ENCODE data around the gene SLC39A1.
A peak's percentile ranks its signal among the peaks of the same experiment; 100 is the strongest.
"Not testable (repeated sequence)": the region's sequence is repeated elsewhere in the genome, so short reads cannot be mapped to it uniquely, and the experiment has no call there.

SLC39A1 gene

DNA sequence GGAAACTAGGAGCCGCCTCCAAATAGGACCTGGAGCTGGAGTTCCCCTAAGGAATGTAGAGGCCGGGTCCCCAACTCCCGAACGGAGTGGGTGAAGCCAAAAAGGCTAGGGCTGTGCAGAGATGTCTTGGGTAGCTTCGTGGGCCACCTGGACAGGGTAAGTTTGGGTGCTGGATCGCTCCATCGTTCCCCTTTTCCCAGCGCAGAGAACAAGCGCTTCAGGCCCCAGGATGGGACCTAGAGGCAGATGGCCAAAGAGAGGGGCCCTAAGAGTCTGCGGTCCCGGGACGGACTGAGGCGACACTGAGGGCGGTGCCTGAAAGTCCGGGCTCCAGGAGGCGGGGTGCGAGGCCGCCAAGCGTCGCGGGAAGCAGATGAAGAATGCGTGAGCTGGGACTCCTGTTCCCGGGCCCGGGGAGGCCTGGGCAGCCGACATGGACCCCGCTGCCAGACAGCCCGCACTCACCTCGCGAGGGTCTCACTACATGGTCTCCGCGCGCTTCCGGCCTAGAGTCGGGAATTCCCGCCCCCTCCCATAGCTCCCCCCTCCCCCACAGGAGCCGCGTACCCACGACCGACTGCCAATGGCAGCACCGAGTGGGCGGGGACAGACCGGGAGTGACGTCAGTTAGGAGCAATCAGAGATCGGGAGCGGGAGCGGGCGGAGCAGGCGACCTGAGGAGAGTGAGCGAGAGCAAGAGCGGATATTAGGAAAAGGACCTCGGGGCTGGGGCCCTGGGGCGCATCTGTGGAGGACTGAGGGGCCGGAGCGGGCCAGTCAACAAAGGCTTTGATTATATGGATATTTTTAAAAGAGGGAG, at the start of gene SLC39A1:
Gene SLC39A1, minus strand, starts transcription at position 508 of the 820 bp plus-strand sequence. CDS start 822 bp downstream, outside the sequence.
- in situ Hi-C loops (cut with MboI; ENCODE audit: low pct_unique_long_range_greater_than_20kb, low sequenced_read_pairs) = loop anchor here (25.0 kb wide), 2 partner anchors 151 to 426 kb away; partner anchors contain the start of genes S100A3, S100A4, S100A5 and S100A6
- peak; percentile 96 for DNase-seq

GRCh38 chr1:154012543-154012942, 49.2 kb upstream of the SLC39A1 start:
- in situ Hi-C loops (cut with MboI; ENCODE audit: low pct_unique_long_range_greater_than_20kb, low sequenced_read_pairs); DNase-seq: not testable (repeated sequence)

GRCh38 chr1:154012129-154012528, 48.8 kb upstream of the SLC39A1 start:
- in situ Hi-C loops (cut with MboI; ENCODE audit: low pct_unique_long_range_greater_than_20kb, low sequenced_read_pairs) = no loop called here
- DNase-seq = no peak

GRCh38 chr1:154006136-154006535, 42.8 kb upstream of the SLC39A1 start:
- in situ Hi-C loops (cut with MboI; ENCODE audit: low pct_unique_long_range_greater_than_20kb, low sequenced_read_pairs) = no loop called here
- DNase-seq = no peak

GRCh38 chr1:154000420-154000819, 37.1 kb upstream of the SLC39A1 start:
- in situ Hi-C loops (cut with MboI; ENCODE audit: low pct_unique_long_range_greater_than_20kb, low sequenced_read_pairs) = no loop called here
- no peak for DNase-seq

- in situ Hi-C loops (cut with MboI; ENCODE audit: low pct_unique_long_range_greater_than_20kb, low sequenced_read_pairs); DNase-seq: not testable (repeated sequence)
These were observed 33.5 kb upstream of the SLC39A1 start for GRCh38 chr1:153996882-153997281.

DNA sequence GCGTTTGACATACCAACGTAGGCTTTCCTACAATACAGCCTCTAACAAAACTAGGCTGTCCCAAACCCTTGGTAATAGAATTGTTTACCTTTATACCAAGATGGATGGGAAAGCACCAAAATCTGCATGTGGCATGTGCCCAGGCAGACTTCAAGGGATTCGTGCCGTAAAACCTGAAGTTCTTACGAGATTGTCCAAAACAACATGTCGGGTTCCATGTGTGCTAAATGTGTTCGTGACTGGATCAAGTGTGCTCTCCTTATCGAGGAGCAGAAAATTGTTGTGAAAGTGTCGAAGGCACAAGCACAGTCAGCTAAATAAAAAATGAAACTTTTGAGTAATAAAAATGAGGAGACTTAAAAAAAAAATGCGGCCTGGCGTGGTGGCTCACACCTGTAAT, 32.3 kb upstream of the SLC39A1 start:
- no peak for DNase-seq
- in situ Hi-C loops (cut with MboI; ENCODE audit: low pct_unique_long_range_greater_than_20kb, low sequenced_read_pairs) = no loop called here

GRCh38 chr1:153995202-153995601, 31.9 kb upstream of the SLC39A1 start:
- DNase-seq = no peak

GRCh38 chr1:153991806-153992205, 28.5 kb upstream of the SLC39A1 start:
- in situ Hi-C loops (cut with MboI; ENCODE audit: low pct_unique_long_range_greater_than_20kb, low sequenced_read_pairs) = no loop called here
- DNase-seq = no peak

More at GRCh38 chr1:153995202-153995601, 31.9 kb upstream of the SLC39A1 start:
- in situ Hi-C loops (cut with MboI; ENCODE audit: low pct_unique_long_range_greater_than_20kb, low sequenced_read_pairs) = no loop called here

DNA sequence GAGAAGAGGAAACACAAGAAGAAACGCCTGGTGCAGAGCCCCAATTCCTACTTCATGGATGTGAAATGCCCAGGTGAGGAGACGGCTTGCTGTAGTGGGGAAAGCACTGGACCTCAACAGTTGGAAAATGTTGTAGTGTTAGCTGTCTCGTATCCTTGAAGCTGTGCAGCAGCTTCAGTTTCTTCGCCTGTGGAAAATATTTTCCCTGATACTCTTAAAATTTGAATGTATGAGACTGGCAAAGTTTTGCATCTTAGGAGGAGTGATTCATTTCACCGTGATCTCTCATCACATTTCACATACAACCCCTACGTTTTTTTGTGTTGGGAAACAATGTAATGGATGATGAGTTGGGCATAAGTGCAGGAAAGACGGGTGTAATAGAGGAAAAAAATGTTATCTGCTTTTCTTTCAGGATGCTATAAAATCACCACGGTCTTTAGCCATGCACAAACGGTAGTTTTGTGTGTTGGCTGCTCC, 27.9 kb upstream of the SLC39A1 start:
- no peak for DNase-seq
- in situ Hi-C loops (cut with MboI; ENCODE audit: low pct_unique_long_range_greater_than_20kb, low sequenced_read_pairs) = no loop called here

DNA sequence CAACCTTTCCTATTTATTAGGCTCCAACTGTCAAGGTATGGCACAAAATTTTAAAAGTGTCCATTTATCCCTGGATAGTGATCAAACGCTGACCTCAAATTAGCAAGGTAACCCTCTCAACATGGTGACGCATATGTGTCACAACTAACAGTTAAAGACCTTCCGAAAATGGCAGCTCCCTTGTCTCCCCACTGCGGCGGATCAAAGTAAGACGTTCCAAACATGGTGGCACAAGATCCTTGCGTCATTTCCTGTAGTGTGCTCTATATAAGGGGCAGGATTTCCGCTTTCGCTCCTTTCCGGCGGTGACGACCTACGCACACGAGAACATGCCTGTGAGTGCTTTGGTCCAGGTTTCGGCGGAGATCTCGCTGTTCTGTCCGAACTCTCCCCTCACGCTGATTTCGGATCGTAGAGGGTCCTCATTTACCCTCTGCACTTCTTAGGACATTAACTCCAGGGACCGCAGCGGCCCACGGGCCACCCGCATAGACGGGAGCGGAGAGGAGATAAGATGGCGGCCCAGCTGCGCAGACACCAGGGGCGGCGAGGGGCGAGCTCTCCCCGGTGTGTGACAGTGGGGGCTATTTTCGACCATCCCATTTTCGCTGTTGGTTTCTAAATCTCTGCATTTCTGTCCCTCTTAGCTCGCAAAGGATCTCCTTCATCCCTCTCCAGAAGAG, 27.3 kb upstream of the SLC39A1 start, which contains the start of gene RPS27:
Gene RPS27, plus strand, starts transcription at position 295 of the 683 bp plus-strand sequence. Its CDS starts 35 bp downstream, at position 330.
- DNase-seq = peak; percentile 94
- in situ Hi-C loops (cut with MboI; ENCODE audit: low pct_unique_long_range_greater_than_20kb, low sequenced_read_pairs) = no loop called here

GRCh38 chr1:153987621-153988020, 24.3 kb upstream of the SLC39A1 start:
- DNase-seq = no peak
- in situ Hi-C loops (cut with MboI; ENCODE audit: low pct_unique_long_range_greater_than_20kb, low sequenced_read_pairs) = no loop called here

GRCh38 chr1:153985941-153986761, 22.8 kb upstream of the SLC39A1 start, which contains the start of gene RAB13:
TSS of gene RAB13 (minus strand) at chr1:153986339. CDS start at chr1:153986236, 103 bp downstream.
- peak; percentile 63 for DNase-seq

GRCh38 chr1:153985341-153985912, 22.1 kb upstream of the SLC39A1 start:
- in situ Hi-C loops (cut with MboI; ENCODE audit: low pct_unique_long_range_greater_than_20kb, low sequenced_read_pairs) = no loop called here
- DNase-seq = no peak

More at GRCh38 chr1:153985941-153986761, 22.8 kb upstream of the SLC39A1 start, which contains the start of gene RAB13:
- in situ Hi-C loops (cut with MboI; ENCODE audit: low pct_unique_long_range_greater_than_20kb, low sequenced_read_pairs) = no loop called here

DNA sequence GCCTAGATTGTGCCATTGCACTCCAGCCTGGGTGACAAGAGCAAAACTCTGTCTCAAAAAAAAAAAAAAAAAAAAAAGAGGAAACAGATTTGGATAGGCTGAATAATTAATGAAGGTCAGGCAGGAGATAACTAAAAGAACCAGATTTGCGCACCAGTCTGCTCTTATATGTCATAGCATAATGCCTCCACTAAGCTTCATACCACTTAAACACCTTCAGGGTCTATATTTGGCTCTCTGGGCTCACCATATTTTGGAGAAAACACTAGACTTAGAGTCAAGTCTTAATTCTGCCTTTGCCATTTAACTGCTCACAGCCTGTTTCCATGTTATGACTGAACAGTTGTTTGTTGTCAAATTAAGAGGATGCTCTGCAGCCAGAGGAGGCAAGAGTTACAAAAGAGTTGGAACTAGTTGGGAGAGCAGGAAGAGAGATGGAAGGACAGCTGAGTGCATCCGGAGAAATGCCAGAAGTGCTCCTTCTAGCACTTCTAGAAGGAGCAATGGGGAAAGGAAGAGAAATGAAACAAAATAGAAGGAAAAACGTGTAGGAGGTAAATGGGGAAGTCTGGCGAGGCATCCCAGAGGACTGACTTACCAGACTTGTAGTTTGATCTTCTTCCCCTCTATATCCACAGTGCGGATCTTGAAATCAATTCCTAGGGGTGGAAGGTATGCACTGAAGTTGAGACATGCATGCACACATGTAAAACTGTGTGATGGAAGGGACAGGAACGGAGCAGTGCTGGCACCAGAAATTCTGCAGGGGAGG, 21.0 kb upstream of the SLC39A1 start:
- in situ Hi-C loops (cut with MboI; ENCODE audit: low pct_unique_long_range_greater_than_20kb, low sequenced_read_pairs) = no loop called here
- no peak for DNase-seq

DNA sequence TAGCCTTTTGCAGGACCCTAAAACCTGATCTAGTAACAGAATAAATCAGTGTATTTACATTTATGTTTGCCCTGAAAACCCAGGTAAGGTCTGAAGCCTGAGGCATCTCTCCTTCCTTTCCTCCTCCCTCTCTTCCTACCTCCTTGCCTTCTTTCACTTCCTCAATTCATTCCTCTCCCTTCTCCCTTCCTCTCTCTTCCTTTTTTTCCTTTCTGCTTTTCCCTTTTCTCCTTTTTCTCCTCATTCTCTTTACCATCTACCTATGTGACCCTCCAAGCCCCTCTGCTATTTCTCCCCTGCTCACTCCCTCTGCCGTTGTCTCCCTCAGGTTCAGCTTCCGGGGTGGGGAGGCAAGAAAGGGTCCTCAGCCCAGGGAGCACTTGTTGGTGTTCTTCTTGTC, 18.4 kb upstream of the SLC39A1 start:
- in situ Hi-C loops (cut with MboI; ENCODE audit: low pct_unique_long_range_greater_than_20kb, low sequenced_read_pairs) = not testable (repeated sequence)

DNA sequence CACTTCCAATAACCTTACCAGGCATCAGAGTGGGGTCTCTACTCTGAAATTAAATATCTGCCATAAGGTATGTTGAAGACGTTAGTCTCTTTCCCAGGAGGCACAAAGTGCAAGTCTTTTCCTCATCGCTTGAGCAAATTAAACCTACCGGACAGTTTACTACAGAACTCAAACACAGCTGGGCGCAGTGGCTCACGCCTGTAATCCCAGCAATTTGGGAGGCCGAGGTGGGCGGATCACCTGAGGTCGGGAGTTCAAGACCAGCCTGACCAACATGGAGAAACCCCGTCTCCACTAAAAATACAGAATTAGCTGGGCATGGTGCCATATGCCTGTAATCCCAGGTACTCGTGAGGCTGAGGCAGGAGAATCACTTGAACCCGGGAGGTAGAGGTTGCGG, 15.8 kb upstream of the SLC39A1 start:
- in situ Hi-C loops (cut with MboI; ENCODE audit: low pct_unique_long_range_greater_than_20kb, low sequenced_read_pairs); DNase-seq: not testable (repeated sequence)

More for the DNA sequence above, 18.4 kb upstream of the SLC39A1 start:
- not testable (repeated sequence) for DNase-seq
